Body of pancreas (tissue), 4 donors: ENCODE measurements around the gene SCUBE1.

Experiments used
- POLR2A ChIP-seq, 3 donors: fragments of 450-650 bp; IDR thresholded peaks; one replicate each; pipeline ENCODE4 v1.6.1; 2016; ENCODE audit warnings: antibody characterized with exemption in 3 of 3, mild to moderate bottlenecking in 2 of 3
- TF ChIP-seq, protein P1 (sequence below), 7 experiments: fragments of 450-650 bp in 4 of 7; fragments of 200-600 bp in 3 of 7; sonication (generic) in 3 of 7; IDR thresholded peaks; one replicate each; pipeline ENCODE4 v1.5.1; 2016 to 2019; ENCODE audit warnings: antibody characterized with exemption in 7 of 7

DNA sequence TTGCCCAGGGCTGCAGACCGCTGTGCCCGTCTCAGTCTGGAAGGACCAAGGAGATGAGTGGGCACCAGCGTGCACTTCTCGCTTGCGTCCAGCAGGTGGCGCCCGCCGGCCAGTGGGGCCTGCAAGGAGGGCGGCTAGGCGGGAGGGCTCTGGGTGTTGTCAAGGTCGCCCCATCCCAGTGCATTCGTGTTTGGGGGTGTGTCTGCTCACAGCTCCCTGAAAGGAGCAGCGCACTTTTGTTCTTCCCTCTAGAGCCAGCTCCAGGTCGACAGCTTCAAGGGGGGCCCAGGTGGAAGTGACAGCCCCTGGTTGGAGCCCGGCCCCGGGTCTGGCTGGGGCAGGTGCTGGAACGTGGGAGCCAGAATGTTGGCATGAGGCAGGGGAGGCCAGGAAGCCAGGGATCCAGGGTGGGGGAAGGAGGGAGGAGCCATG is 45.3 kb upstream of the SCUBE1 start:
- TF ChIP-seq, protein P1, sequence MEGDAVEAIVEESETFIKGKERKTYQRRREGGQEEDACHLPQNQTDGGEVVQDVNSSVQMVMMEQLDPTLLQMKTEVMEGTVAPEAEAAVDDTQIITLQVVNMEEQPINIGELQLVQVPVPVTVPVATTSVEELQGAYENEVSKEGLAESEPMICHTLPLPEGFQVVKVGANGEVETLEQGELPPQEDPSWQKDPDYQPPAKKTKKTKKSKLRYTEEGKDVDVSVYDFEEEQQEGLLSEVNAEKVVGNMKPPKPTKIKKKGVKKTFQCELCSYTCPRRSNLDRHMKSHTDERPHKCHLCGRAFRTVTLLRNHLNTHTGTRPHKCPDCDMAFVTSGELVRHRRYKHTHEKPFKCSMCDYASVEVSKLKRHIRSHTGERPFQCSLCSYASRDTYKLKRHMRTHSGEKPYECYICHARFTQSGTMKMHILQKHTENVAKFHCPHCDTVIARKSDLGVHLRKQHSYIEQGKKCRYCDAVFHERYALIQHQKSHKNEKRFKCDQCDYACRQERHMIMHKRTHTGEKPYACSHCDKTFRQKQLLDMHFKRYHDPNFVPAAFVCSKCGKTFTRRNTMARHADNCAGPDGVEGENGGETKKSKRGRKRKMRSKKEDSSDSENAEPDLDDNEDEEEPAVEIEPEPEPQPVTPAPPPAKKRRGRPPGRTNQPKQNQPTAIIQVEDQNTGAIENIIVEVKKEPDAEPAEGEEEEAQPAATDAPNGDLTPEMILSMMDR (IDR thresholded peaks at IDR 0.05): peak; percentile 79 to 97 (median 88)
- no peak for TF ChIP-seq POLR2A (IDR thresholded peaks at IDR 0.05)
